Activated CD8-positive, alpha-beta memory T cell treated with anti-CD3 and anti-CD28 coated beads for 36 hours (primary cell): ENCODE measurements around the gene OSTF1. TPM values are rescaled to one million over a fixed set of nuclear protein-coding genes. Genes with fewer than 3 reads are reported as not detected.

Source experiments
- CTCF ChIA-PET: fragments of 350-600 bp; sonication (Branson Sonifier 250); formaldehyde crosslinking; loops from one replicate; lab custom pipeline; 2021; ENCODE audit warnings: antibody characterized with exemption; lab: Charles Lee
- POLR2A ChIA-PET: fragments of 350-600 bp; sonication (Branson Sonifier 250); formaldehyde crosslinking; loops from one replicate; lab custom pipeline; 2021; ENCODE audit warnings: antibody characterized with exemption; lab: Charles Lee
- total RNA-seq, 2 experiments: library from RNA; stranded (reverse); gene quantifications; one replicate each; pipeline ENCODE4 v1.2.3, GENCODE V29; 2021

The OSTF1 gene
- total RNA-seq, 2 experiments from 2014 or later = 70.9 to 72.4 TPM

- CTCF ChIA-PET = interaction anchor here (0.7 kb wide), 1 partner anchor 1328 kb away, joined by 3 read pairs; no protein-coding TSS in a partner anchor
- POLR2A ChIA-PET = no interaction called here
Observed at GRCh38 chr9:75106857-75107256, 18.5 kb downstream of the OSTF1 start.

- POLR2A ChIA-PET = interaction anchor here (0.7 kb wide), 1 partner anchor 8 kb away, joined by 3 read pairs; no protein-coding TSS in a partner anchor
- CTCF ChIA-PET = no interaction called here
Observed at GRCh38 chr9:75108571-75108970, 20.3 kb downstream of the OSTF1 start.

GRCh38 chr9:75109210-75109839 lies 21.0 kb downstream of the OSTF1 start:
- ChIA-PET CTCF (no interaction called here), POLR2A (no interaction called here)

- ChIA-PET POLR2A (no interaction called here), CTCF (interaction anchor here (0.7 to 1.5 kb wide), 2 partner anchors 19 to 22 kb away, joined by 4 to 8 read pairs; no protein-coding TSS in a partner anchor)
Observed at GRCh38 chr9:75111019-75111622, 22.8 kb downstream of the OSTF1 start.

- ChIA-PET CTCF (no interaction called here), POLR2A (no interaction called here)
Observed at GRCh38 chr9:75112789-75113188, 24.5 kb downstream of the OSTF1 start.

- CTCF ChIA-PET = no interaction called here
- POLR2A ChIA-PET = no interaction called here
Observed at GRCh38 chr9:75116306-75116705, 28.0 kb downstream of the OSTF1 start.

GRCh38 chr9:75117564-75117963 lies 29.2 kb downstream of the OSTF1 start:
- POLR2A ChIA-PET = interaction anchor here (0.7 to 1.0 kb wide), 2 partner anchors 30 to 31 kb away, joined by 3 to 5 read pairs; partner anchors contain the start of gene NMRK1
- CTCF ChIA-PET = interaction anchor here (1.2 kb wide), 1 partner anchor 27 kb away, joined by 3 read pairs; no protein-coding TSS in a partner anchor

GRCh38 chr9:75120686-75121085 lies 32.4 kb downstream of the OSTF1 start:
- CTCF ChIA-PET = no interaction called here

GRCh38 chr9:75121914-75122558 lies 33.7 kb downstream of the OSTF1 start:
- CTCF ChIA-PET = interaction anchor here (0.5 kb wide), 1 partner anchor 31 kb away, joined by 4 read pairs; no protein-coding TSS in a partner anchor

More at GRCh38 chr9:75120686-75121085, 32.4 kb downstream of the OSTF1 start:
- POLR2A ChIA-PET = no interaction called here

GRCh38 chr9:75123696-75124095 lies 35.4 kb downstream of the OSTF1 start:
- POLR2A ChIA-PET = no interaction called here
- CTCF ChIA-PET = no interaction called here

More at GRCh38 chr9:75121914-75122558, 33.7 kb downstream of the OSTF1 start:
- POLR2A ChIA-PET = interaction anchor here (1.2 kb wide), 1 partner anchor 20 kb away, joined by 3 read pairs; no protein-coding TSS in a partner anchor

- CTCF ChIA-PET = no interaction called here
- POLR2A ChIA-PET = no interaction called here
Observed at GRCh38 chr9:75128535-75128934, 40.2 kb downstream of the OSTF1 start.

- CTCF ChIA-PET = interaction anchor here (0.6 kb wide), 1 partner anchor 19 kb away, joined by 4 read pairs; no protein-coding TSS in a partner anchor
- POLR2A ChIA-PET = interaction anchor here (0.8 kb wide), 1 partner anchor 9 kb away, joined by 3 read pairs; no protein-coding TSS in a partner anchor
Observed at GRCh38 chr9:75130172-75130571, 41.9 kb downstream of the OSTF1 start.

GRCh38 chr9:75130621-75131230 lies 42.4 kb downstream of the OSTF1 start:
- POLR2A ChIA-PET = interaction anchor here (0.8 kb wide), 1 partner anchor 8 kb away, joined by 3 read pairs; no protein-coding TSS in a partner anchor
- CTCF ChIA-PET = interaction anchor here (0.6 kb wide), 1 partner anchor 20 kb away, joined by 4 read pairs; no protein-coding TSS in a partner anchor

GRCh38 chr9:75131700-75132099 lies 43.4 kb downstream of the OSTF1 start:
- ChIA-PET CTCF (no interaction called here), POLR2A (no interaction called here)

GRCh38 chr9:75132244-75132643 lies 43.9 kb downstream of the OSTF1 start:
- ChIA-PET POLR2A (no interaction called here), CTCF (interaction anchor here (0.6 kb wide), 1 partner anchor 85 kb away, joined by 3 read pairs; no protein-coding TSS in a partner anchor)

- CTCF ChIA-PET = interaction anchor here (1.5 kb wide), 1 partner anchor 8 kb away, joined by 3 read pairs; no protein-coding TSS in a partner anchor
- POLR2A ChIA-PET = interaction anchor here (0.7 kb wide), 1 partner anchor 42 kb away, joined by 3 read pairs; no protein-coding TSS in a partner anchor
Observed at GRCh38 chr9:75133396-75133795, 45.1 kb downstream of the OSTF1 start.

GRCh38 chr9:75134495-75134894 lies 46.2 kb downstream of the OSTF1 start:
- CTCF ChIA-PET = interaction anchor here (1.5 kb wide), 1 partner anchor 7 kb away, joined by 3 read pairs; no protein-coding TSS in a partner anchor
- POLR2A ChIA-PET = no interaction called here

GRCh38 chr9:75138260-75139040 lies 50.1 kb downstream of the OSTF1 start:
- CTCF ChIA-PET = no interaction called here
- POLR2A ChIA-PET = interaction anchor here (0.5 to 0.9 kb wide), 2 partner anchors 8 to 45 kb away, joined by 3 to 5 read pairs; no protein-coding TSS in a partner anchor
